ENCODE results near the gene MYL7.

The MYL7 gene

DNA sequence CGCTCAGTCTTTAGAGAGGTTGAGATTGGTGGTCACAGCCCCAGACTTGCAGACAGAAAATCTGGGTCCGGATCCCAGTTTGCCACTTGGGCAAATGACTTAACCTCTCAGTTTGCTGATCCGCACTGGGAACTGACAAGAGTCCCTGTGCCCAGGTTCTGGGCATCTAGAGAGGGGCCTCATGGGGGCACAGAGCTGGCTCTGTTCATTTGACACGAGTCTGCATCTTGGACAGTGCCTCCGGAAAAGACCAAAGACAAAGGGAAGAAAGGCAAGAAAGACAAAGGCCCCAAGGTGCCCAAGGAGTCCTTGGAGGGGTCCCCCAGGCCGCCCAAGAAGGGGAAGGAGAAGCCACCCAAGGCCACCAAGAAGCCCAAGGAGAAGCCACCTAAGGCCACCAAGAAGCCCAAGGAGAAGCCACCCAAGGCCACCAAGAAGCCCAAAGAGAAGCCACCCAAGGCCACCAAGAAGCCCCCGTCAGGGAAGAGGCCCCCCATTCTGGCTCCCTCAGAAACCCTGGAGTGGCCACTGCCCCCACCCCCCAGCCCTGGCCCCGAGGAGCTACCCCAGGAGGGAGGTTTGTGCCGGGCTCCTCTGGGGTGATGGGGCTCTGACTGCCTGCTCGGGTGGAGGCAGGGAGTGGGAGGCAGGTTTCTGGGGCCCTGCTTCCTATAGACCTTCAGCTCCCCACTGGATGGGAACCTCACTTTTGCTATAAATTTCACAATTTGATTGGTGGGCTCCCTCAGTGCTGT, 34.6 kb downstream of the MYL7 start:
- H3K36me3 ChIP-seq (ENCODE audit: control insufficient read depth, insufficient read depth, low read length, severe bottlenecking): peaks cover 18% of the 10 kb centered on the region
- DNase-seq (ENCODE audit: low read depth): no peak
- peak overlapping the region; percentile 76 for H3K4me3 ChIP-seq (ENCODE audit: low read length)
- H3K9me3 ChIP-seq (ENCODE audit: control insufficient read depth, low read length): no peaks in the 10 kb centered on the region
- H3K27me3 ChIP-seq (replicated peaks; ENCODE audit: control insufficient read depth, insufficient read depth, low read length): no peaks in the 10 kb centered on the region
- H3K9ac ChIP-seq (ENCODE audit: low read length): peak overlapping the region; percentile 81
- peaks cover 40% of the 10 kb centered on the region for H3K4me1 ChIP-seq (ENCODE audit: control insufficient read depth, insufficient read depth, low read length)

DNA sequence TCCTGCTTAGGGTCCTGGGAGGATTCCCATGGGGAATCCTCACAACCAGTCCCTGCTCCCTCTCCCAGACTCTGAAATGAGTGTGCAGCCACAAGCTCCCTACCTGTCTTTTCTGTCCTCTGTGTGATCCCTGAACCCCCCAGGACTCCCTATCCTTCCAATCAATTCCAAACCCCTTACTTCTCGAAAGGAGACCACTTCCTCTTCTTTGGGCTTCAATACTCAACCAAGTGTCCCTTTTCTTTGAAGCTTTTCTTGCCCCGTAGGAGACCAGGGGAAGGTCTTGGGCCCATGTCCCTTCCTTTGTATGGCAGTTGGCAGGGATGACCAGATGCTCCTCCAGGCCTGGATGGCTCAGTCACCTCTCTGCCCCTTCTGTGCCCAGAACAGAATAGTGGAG, 35.3 kb downstream of the MYL7 start:
- peak overlapping the region; percentile 81 for H3K9ac ChIP-seq (ENCODE audit: low read length)
- peak overlapping the region; percentile 76 for H3K4me3 ChIP-seq (ENCODE audit: low read length)
- H3K36me3 ChIP-seq (ENCODE audit: control insufficient read depth, insufficient read depth, low read length, severe bottlenecking): peaks cover 17% of the 10 kb centered on the region
- H3K27me3 ChIP-seq (replicated peaks; ENCODE audit: control insufficient read depth, insufficient read depth, low read length): no peaks in the 10 kb centered on the region
- no peak for DNase-seq (ENCODE audit: low read depth)
- no peaks in the 10 kb centered on the region for H3K9me3 ChIP-seq (ENCODE audit: control insufficient read depth, low read length)
- H3K4me1 ChIP-seq (ENCODE audit: control insufficient read depth, insufficient read depth, low read length): peaks cover 44% of the 10 kb centered on the region

DNA sequence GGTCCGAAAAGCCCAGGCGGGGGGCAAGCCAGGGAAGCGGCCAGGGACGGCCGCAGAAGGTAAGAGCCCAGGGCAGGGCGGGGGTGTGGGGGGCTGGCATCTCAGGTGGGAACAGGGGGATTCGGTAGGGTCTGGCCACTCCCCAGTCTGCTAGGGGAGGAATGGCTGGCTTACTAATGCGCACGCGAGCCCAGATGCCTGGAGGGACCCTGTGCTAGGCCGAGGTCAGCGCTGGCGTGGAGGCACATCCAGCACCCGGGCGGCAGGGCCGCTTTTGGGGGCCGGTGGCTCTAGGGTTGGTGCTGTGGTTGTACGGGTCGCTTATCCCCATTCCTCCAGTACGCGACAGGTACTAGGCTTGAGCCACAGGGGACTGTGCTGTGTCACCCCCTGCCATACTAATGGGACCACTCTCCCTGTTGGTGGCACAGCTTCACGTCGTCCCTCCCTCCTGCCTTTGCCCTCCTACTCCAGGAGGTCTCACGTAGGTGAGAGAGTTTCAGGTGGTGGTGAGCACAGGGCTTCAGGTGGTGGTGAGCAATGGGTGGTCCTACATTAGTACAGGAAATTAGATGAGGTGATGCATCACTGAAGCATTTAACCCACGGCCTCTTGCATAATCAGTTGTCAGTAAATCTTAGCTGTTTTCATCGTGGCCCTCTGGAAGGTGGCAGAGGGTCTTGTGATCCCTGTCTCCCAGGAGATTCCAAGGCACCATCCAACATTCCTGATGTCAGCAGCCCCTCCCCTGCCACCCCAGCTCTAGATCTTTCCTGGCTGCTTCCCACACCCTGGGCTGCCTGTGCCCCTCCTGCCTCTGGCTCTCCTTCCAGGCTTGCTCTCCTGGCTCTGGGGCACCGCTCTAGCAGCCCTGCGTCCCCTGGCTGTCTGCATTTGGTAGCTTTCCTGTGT, 36.0 kb downstream of the MYL7 start:
- peak overlapping the region; percentile 76 for H3K4me3 ChIP-seq (ENCODE audit: low read length)
- peaks cover 10% of the 10 kb centered on the region for H3K36me3 ChIP-seq (ENCODE audit: control insufficient read depth, insufficient read depth, low read length, severe bottlenecking)
- peaks cover 51% of the 10 kb centered on the region for H3K4me1 ChIP-seq (ENCODE audit: control insufficient read depth, insufficient read depth, low read length)
- no peaks in the 10 kb centered on the region for H3K9me3 ChIP-seq (ENCODE audit: control insufficient read depth, low read length)
- H3K27me3 ChIP-seq (replicated peaks; ENCODE audit: control insufficient read depth, insufficient read depth, low read length): no peaks in the 10 kb centered on the region
- DNase-seq (ENCODE audit: low read depth): peak; percentile 79
- peak overlapping the region; percentile 81 for H3K9ac ChIP-seq (ENCODE audit: low read length)

DNA sequence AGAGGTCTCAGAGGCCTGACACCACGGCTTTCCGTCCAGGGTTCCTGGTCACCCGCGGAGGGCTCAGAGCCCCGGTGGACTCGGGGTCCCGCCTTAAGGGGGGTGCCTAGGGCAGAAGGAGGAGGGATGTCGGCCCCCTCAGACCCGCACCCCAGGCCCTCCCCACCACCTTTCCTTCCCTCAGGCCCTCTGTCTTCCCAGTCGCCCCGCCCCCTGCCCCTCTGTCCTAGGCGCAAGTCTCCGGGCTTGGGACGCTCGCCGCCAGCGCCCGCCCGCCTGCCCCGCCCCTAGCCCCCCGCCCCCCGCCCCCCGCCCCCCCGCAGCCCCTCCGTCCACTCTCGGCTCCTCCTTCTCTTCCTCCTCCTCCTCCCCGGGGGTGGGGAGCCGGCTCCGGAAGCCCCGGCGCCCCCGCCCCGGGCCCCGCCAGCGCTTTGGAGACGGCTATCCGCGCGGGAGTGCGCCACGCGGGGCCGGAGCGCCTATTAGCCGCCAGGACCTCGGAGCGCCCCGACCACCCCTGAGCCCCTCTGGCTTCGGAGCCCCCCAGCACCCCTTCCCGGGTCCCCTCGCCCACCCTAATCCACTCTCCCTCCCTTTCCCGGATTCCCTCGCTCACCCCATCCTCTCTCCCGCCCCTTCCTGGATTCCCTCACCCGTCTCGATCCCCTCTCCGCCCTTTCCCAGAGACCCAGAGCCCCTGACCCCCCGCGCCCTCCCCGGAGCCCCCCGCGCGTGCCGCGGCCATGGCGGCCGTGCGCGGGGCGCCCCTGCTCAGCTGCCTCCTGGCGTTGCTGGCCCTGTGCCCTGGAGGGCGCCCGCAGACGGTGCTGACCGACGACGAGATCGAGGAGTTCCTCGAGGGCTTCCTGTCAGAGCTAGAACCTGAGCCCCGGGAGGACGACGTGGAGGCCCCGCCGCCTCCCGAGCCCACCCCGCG, 36.9 kb downstream of the MYL7 start, which contains the start of gene AEBP1:
AEBP1 (plus strand) TSS at position 423 of the 937 bp plus-strand sequence; CDS start at position 744, 321 bp downstream.
- peak; percentile 74 for DNase-seq (ENCODE audit: low read depth)
- Histone ChIP-seq H3K9me3 (ENCODE audit: control insufficient read depth, low read length) (no peaks in the 10 kb centered on the region), H3K4me3 (ENCODE audit: low read length) (peak within 1 kb of the TSS; percentile 76), H3K36me3 (ENCODE audit: control insufficient read depth, insufficient read depth, low read length, severe bottlenecking) (peaks cover 3% of the 10 kb centered on the region), H3K4me1 (ENCODE audit: control insufficient read depth, insufficient read depth, low read length) (peaks cover 56% of the 10 kb centered on the region), H3K9ac (ENCODE audit: low read length) (peak within 1 kb of the TSS; percentile 81), H3K27me3 (replicated peaks; ENCODE audit: control insufficient read depth, insufficient read depth, low read length) (no peaks in the 10 kb centered on the region)

DNA sequence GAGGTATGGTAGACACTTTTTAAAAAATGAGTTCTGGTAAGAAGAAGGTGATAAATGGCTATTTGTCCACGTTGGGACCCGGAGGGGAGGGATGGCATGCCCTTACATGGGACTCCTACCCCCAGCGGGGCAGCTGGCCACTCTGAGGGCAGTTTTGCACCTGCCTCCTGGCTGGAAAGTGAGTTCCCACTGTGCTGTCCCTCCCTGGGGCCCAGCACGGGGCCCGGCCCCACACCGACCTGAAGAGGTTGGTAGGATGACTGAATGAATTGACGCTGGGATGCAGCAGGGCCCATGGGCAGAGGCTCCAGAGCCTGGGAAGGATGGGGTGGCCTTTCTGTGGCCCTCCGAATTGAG, 37.6 kb downstream of the MYL7 start:
- H3K27me3 ChIP-seq (replicated peaks; ENCODE audit: control insufficient read depth, insufficient read depth, low read length): no peaks in the 10 kb centered on the region
- H3K4me3 ChIP-seq (ENCODE audit: low read length): no peak overlapping the region
- H3K9me3 ChIP-seq (ENCODE audit: control insufficient read depth, low read length): no peaks in the 10 kb centered on the region
- peaks cover under 1% of the 10 kb centered on the region for H3K36me3 ChIP-seq (ENCODE audit: control insufficient read depth, insufficient read depth, low read length, severe bottlenecking)
- no peak for DNase-seq (ENCODE audit: low read depth)
- no peak overlapping the region for H3K9ac ChIP-seq (ENCODE audit: low read length)
- peaks cover 56% of the 10 kb centered on the region for H3K4me1 ChIP-seq (ENCODE audit: control insufficient read depth, insufficient read depth, low read length)

DNA sequence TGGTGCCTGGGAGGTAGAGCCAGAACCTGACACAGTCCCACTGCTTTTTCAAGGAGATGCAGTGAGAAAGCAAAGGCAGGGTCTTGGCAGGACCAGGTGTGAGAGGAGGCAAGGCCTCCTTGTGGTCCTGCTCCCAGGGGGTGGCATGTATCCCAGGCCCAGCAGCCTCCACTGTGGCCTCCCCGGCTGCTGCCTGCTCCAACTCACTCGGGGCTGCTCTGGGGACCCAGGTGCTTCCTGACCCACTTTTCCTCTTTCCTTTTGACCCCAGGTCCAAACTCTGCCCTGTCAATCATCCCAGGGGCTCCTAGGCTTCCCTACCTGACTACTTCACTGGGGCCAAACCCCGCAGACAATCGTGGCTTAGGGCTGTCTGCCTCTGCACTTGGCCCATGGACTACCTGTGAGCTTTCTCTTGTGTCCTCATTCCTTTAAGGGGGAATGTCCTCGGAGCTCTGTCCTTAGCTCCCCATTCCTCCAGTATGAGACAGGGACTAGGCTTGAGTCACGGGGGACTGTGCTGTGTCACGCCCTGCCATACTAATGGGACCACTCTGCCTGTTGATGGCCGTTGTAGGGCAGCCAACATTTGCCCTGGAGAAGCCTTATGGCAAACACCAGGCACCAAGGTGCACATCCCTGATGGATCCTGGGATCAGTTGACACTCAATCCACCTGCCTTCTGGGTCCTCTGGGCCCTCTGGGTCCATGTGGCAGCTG, 38.1 kb downstream of the MYL7 start:
- no peaks in the 10 kb centered on the region for H3K27me3 ChIP-seq (replicated peaks; ENCODE audit: control insufficient read depth, insufficient read depth, low read length)
- peak overlapping the region; percentile 59 for H3K9ac ChIP-seq (ENCODE audit: low read length)
- H3K36me3 ChIP-seq (ENCODE audit: control insufficient read depth, insufficient read depth, low read length, severe bottlenecking): no peaks in the 10 kb centered on the region
- peaks cover 60% of the 10 kb centered on the region for H3K4me1 ChIP-seq (ENCODE audit: control insufficient read depth, insufficient read depth, low read length)
- no peaks in the 10 kb centered on the region for H3K9me3 ChIP-seq (ENCODE audit: control insufficient read depth, low read length)
- H3K4me3 ChIP-seq (ENCODE audit: low read length): no peak overlapping the region
- DNase-seq (ENCODE audit: low read depth): no peak

DNA sequence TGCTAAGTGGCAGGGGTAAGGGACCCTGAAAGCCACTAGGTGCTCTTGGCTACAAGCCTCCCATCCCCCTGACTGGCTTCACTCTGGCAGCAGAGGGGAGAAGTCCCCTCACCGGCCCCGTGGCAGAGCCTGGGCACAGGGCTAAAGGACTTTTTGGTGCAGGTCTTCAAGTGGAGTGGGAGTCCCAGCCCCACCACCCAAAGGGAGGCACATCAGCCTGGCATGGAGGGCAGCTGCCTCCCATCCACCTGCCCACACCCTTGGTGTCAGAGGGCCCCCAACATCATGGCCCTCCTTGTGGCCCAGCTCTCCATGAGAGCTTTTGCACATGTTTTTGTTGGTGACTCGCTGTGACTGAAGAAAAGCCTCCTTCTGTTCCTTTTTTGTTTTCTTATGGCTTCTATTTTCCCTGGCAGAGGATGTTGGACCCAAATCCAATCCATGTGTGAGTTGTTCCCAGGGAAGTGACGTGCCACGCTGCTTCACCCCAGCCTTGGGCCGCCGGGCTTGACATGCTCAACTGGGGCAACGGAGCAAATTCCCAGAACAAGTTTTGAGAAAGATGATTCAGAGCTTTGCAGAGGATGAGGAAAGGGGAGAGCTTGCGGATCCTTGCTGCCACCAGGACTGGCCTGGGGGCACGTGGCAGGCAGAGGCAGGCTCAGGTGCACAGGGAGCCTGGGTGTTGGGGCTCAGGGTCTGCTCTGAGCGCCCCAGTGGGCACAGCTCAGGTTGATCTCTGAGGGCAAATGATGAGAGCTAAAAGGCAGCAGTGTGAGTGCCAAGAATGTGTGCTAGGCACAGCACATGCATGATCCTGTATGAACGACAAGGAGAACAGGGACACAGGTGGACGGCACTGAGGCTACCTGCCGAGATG, 38.9 kb downstream of the MYL7 start:
- Histone ChIP-seq H3K4me1 (ENCODE audit: control insufficient read depth, insufficient read depth, low read length) (peaks cover 60% of the 10 kb centered on the region), H3K9me3 (ENCODE audit: control insufficient read depth, low read length) (no peaks in the 10 kb centered on the region), H3K9ac (ENCODE audit: low read length) (peak overlapping the region; percentile 59)

DNA sequence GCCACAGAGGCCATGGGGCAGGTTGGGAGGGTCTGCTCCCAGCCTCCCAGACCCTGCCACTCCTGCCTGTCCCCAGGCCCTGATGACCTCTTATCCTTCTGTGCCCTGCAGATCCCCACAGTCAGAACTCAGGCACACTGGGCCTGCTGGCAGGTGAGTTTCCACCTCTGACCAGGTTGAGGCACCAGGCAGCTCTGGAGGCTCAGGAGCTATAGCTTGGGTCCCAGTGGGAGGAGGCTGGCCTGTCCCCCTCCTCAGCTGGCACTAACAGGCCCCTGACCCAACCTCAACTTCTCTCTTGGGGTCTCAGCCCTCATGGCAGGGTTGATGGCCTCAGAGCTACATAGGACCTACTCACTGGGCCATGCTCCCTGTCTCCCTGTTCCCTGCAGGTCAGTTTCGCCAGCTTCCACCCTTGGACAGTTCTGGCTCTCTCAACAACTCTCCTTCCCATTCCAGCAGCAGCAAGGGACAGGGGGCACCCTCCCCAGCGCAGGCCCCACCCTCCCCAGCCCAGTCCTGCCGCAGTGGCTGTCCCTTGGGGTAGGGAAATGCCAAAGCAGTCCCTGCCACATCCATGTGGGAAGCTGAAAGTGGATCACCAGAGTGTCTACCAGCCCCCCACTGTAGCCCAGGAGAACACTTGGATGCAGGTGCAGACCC, 39.7 kb downstream of the MYL7 start:
- DNase-seq (ENCODE audit: low read depth): no peak
- H3K36me3 ChIP-seq (ENCODE audit: control insufficient read depth, insufficient read depth, low read length, severe bottlenecking): no peaks in the 10 kb centered on the region
- no peak overlapping the region for H3K4me3 ChIP-seq (ENCODE audit: low read length)
- peaks cover 56% of the 10 kb centered on the region for H3K4me1 ChIP-seq (ENCODE audit: control insufficient read depth, insufficient read depth, low read length)
- peak overlapping the region; percentile 59 for H3K9ac ChIP-seq (ENCODE audit: low read length)
- H3K27me3 ChIP-seq (replicated peaks; ENCODE audit: control insufficient read depth, insufficient read depth, low read length): no peaks in the 10 kb centered on the region
- no peaks in the 10 kb centered on the region for H3K9me3 ChIP-seq (ENCODE audit: control insufficient read depth, low read length)

More for the DNA sequence above, 38.9 kb downstream of the MYL7 start:
- no peaks in the 10 kb centered on the region for H3K27me3 ChIP-seq (replicated peaks; ENCODE audit: control insufficient read depth, insufficient read depth, low read length)
- H3K4me3 ChIP-seq (ENCODE audit: low read length): no peak overlapping the region
- H3K36me3 ChIP-seq (ENCODE audit: control insufficient read depth, insufficient read depth, low read length, severe bottlenecking): no peaks in the 10 kb centered on the region
- peak; percentile 92 for DNase-seq (ENCODE audit: low read depth)

DNA sequence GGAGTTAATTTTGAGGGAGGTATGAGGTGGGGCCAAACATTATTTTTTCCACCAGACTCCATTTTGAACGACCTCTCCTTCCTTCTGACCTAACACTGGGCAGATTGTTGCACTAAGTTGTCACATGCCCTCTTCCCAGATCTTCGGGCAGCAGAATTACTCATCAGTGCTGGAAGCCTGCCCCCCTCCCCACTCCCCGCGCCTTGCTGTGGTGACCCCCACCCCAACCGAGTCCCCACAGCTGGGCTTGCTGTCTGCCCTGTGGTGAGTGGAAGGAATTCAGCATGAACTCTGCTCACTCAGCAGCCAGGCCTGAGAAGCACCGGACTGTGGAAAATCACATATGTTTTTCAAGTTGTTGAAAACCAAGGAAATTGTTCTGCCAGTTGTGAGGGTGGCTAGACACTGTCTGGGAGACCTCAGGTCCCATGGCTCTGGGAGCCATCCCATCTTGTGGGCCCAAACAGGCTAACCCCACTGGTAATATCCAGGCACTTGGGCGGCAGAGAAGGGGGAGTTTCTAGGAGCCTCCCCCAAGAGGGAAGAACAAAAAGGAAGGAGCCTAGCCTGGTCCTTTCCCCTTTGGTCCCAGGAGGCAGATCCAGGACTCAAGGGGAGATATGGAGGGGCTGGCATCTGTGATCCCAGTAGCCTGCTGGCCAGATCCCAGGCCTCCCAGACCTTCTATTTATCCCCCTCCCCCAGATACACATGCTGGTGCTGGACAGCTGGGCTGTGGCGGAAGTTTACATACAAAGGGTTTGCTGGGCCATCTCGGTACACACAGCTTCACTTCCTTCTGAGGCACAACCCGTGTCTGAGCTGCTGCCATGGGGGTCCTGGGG, 40.5 kb downstream of the MYL7 start:
- Histone ChIP-seq H3K4me3 (ENCODE audit: low read length) (no peak overlapping the region), H3K27me3 (replicated peaks; ENCODE audit: control insufficient read depth, insufficient read depth, low read length) (no peaks in the 10 kb centered on the region), H3K36me3 (ENCODE audit: control insufficient read depth, insufficient read depth, low read length, severe bottlenecking) (no peaks in the 10 kb centered on the region), H3K4me1 (ENCODE audit: control insufficient read depth, insufficient read depth, low read length) (peaks cover 49% of the 10 kb centered on the region), H3K9ac (ENCODE audit: low read length) (peak overlapping the region; percentile 55), H3K9me3 (ENCODE audit: control insufficient read depth, low read length) (no peaks in the 10 kb centered on the region)
- DNase-seq (ENCODE audit: low read depth): peak; percentile 76

Measured in adipocyte (in vitro differentiated cells).